Mesenchymal stem cell (in vitro differentiated cells and primary cell): ENCODE results near the gene RAB22A.
A peak's percentile ranks its signal among the peaks of the same experiment; 100 is the strongest.

Experiments
- DNase-seq: peaks from one replicate; pipeline ENCODE4 v3.0.0-alpha.2; 2013
- H2AFZ ChIP-seq: one replicate; pipeline ENCODE4 v1.6.1; 2013; ENCODE audit warnings: low read depth, mild to moderate bottlenecking, control low read depth, inconsistent platforms, low read length, moderate library complexity
- H2AK5ac ChIP-seq: 2 replicates; pipeline ENCODE4 v1.6.1; 2013; ENCODE audit warnings: low read length, moderate library complexity, mild to moderate bottlenecking, inconsistent platforms; ENCODE audit not compliant: severe bottlenecking
- H2BK120ac ChIP-seq: one replicate; pipeline ENCODE4 v1.6.1; 2013; ENCODE audit warnings: low read depth, mild to moderate bottlenecking, inconsistent platforms, low read length, moderate library complexity
- H2BK12ac ChIP-seq, 2 experiments: one replicate each; pipeline ENCODE4 v1.6.1; 2013; ENCODE audit warnings: inconsistent platforms in 2 of 2, low read length in 2 of 2, mild to moderate bottlenecking in 2 of 2, moderate library complexity in 2 of 2, control low read depth in 1 of 2
- H2BK15ac ChIP-seq: one replicate; pipeline ENCODE4 v1.6.1; 2013; ENCODE audit warnings: mild to moderate bottlenecking, low read depth, inconsistent platforms; ENCODE audit not compliant: poor library complexity, severe bottlenecking
- H2BK5ac ChIP-seq: 2 replicates; pipeline ENCODE4 v1.6.1; 2013; ENCODE audit warnings: low read depth, mild to moderate bottlenecking, low read length, control low read depth, inconsistent platforms; ENCODE audit not compliant: poor library complexity, severe bottlenecking
- H3K14ac ChIP-seq, 2 experiments: one replicate each; pipeline ENCODE4 v1.6.1; 2013; ENCODE audit warnings: inconsistent platforms in 2 of 2, low read length in 2 of 2, control low read depth in 1 of 2, mild to moderate bottlenecking in 1 of 2, moderate library complexity in 1 of 2
- H3K18ac ChIP-seq, 2 experiments: one replicate each; pipeline ENCODE4 v1.6.1; 2013; ENCODE audit warnings: inconsistent platforms in 2 of 2, low read length in 2 of 2, control low read depth in 1 of 2, low read depth in 1 of 2, mild to moderate bottlenecking in 1 of 2
- H3K23ac ChIP-seq, 2 experiments: one replicate each; pipeline ENCODE4 v1.6.1; 2013; ENCODE audit warnings: inconsistent platforms in 2 of 2, low read length in 2 of 2, mild to moderate bottlenecking in 2 of 2, moderate library complexity in 2 of 2, control low read depth in 1 of 2
- H3K27ac ChIP-seq: 2 replicates; pipeline ENCODE4 v1.5.1; 2013; ENCODE audit warnings: mild to moderate bottlenecking, moderate library complexity, low read length, control low read depth, inconsistent platforms; ENCODE audit not compliant: poor library complexity, severe bottlenecking
- H3K27me3 ChIP-seq, 2 experiments: 2 replicates each; pipeline versions ENCODE4 v1.6.1 to v1.7.0; 2013; ENCODE audit warnings: low read length in 2 of 2, mild to moderate bottlenecking in 2 of 2, moderate library complexity in 2 of 2, control low read depth in 1 of 2, inconsistent platforms in 1 of 2; ENCODE audit not compliant: control insufficient read depth in 1 of 2, insufficient read depth in 1 of 2
- H3K36me3 ChIP-seq, 2 experiments: 2 replicates each; pipeline versions ENCODE4 v1.6.1 to v1.7.0; 2013; ENCODE audit warnings: low read length in 2 of 2, control low read depth in 1 of 2, inconsistent platforms in 1 of 2, low read depth in 1 of 2, mild to moderate bottlenecking in 1 of 2; ENCODE audit not compliant: insufficient read depth in 2 of 2, control insufficient read depth in 1 of 2
- H3K4ac ChIP-seq, 2 experiments: one replicate each; pipeline ENCODE4 v1.6.1; 2013; ENCODE audit warnings: inconsistent platforms in 2 of 2, low read length in 2 of 2, mild to moderate bottlenecking in 2 of 2, moderate library complexity in 2 of 2, control low read depth in 1 of 2, low read depth in 1 of 2
- H3K4me1 ChIP-seq: 2 replicates; pipeline ENCODE4 v1.6.1; 2013; ENCODE audit warnings: low read depth, low read length, control low read depth; ENCODE audit not compliant: control insufficient read depth, insufficient read depth
- H3K4me2 ChIP-seq: 2 replicates; pipeline ENCODE4 v1.6.1; 2013; ENCODE audit warnings: low read length, mild to moderate bottlenecking, inconsistent platforms; ENCODE audit not compliant: poor library complexity, severe bottlenecking
- H3K4me3 ChIP-seq, 2 experiments: 2 replicates each; pipeline versions ENCODE4 v1.5.1 to v1.7.0; 2013; ENCODE audit warnings: low read length in 2 of 2, mild to moderate bottlenecking in 2 of 2, control low read depth in 1 of 2, low read depth in 1 of 2; ENCODE audit not compliant: insufficient read depth in 1 of 2
- H3K79me1 ChIP-seq: replicated peaks from 2 replicates; pipeline ENCODE4 v1.6.1; 2013; ENCODE audit warnings: mild to moderate bottlenecking, control low read depth, low read length, inconsistent platforms; ENCODE audit not compliant: poor library complexity, severe bottlenecking
- H3K9ac ChIP-seq: 2 replicates; pipeline ENCODE4 v1.7.0; 2013; ENCODE audit warnings: mild to moderate bottlenecking, low read length, moderate library complexity
- H3K9me3 ChIP-seq: 2 replicates; pipeline ENCODE4 v1.7.0; 2013; ENCODE audit warnings: mild to moderate bottlenecking, low read length; ENCODE audit not compliant: control insufficient read depth
- H4K8ac ChIP-seq: one replicate; pipeline ENCODE4 v1.6.1; 2013; ENCODE audit warnings: inconsistent platforms, mild to moderate bottlenecking, low read length, moderate library complexity
- H4K91ac ChIP-seq: one replicate; pipeline ENCODE4 v1.6.1; 2013; ENCODE audit warnings: mild to moderate bottlenecking, low read length, inconsistent platforms
- WGBS: methylation state at CpG from one replicate; pipeline ENCODE4 v1.1.7; 2013; ENCODE audit warnings: mixed read lengths; 5-methylcytosine and 5-hydroxymethylcytosine counted together

Gene RAB22A

DNA sequence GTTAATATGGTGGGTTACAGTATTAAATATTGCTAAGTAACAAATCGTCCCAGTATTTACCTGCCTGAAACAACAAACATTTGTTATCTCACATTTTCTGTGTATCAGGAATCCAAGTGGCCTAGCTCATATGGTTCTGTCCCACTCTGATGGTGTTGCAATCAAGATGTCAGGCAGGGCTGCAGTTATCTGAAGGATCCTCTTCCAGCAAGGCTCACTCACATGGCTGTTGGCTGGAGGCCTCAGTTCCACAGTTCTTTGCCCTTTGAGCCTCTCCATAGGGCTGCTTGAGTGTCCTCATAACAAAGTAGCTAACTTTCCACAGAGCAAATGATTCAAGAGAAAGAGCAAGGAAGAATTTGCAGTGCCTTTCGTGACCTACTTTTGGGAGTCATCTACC, 17.7 kb downstream of the RAB22A start:
- WGBS, result 83% methylated on average over 1 of the region's 2 CpGs
- H3K27me3 ChIP-seq, result no peaks in the 10 kb centered on the region

DNA sequence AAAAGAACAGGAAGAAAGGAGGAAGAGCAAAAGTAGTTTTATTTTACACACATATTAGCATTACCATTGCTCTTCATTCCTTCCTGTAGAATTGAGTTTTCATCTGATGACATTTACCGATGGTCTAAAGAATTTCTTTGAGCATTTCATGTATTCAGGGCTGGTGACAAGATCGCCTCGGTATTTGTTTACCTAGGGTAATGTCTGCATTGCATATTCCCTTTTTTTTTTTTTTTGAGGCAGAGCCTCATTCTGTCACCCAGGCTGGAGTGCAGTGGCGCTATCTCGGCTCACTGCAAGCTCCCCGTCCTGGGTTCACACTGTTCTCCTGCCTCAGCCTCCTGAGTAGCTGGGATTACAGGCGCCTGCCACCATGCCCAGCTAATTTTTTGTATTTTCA, 19.3 kb downstream of the RAB22A start:
- Histone ChIP-seq H2BK5ac (no peak overlapping the region), H3K9ac (no peak overlapping the region)

More for the DNA sequence above, 17.7 kb downstream of the RAB22A start:
- H2AFZ ChIP-seq, result no peak overlapping the region
- H3K4me2 ChIP-seq, result no peak overlapping the region
- H3K18ac ChIP-seq, result no peak overlapping the region
- no peak overlapping the region for H2AK5ac ChIP-seq
- no peak overlapping the region for H4K8ac ChIP-seq
- H3K9me3 ChIP-seq, result no peaks in the 10 kb centered on the region
- no peak overlapping the region for H2BK5ac ChIP-seq
- DNase-seq, result peak; percentile 30
- no peaks in the 10 kb centered on the region for H3K4me1 ChIP-seq
- no peak overlapping the region for H3K4me3 ChIP-seq
- no peak overlapping the region for H3K14ac ChIP-seq
- H3K23ac ChIP-seq, result no peak overlapping the region
- no peak overlapping the region for H3K27ac ChIP-seq
- H2BK120ac ChIP-seq, result no peak overlapping the region
- no peak overlapping the region for H4K91ac ChIP-seq
- H2BK15ac ChIP-seq, result no peak overlapping the region
- no peak overlapping the region for H3K4ac ChIP-seq
- peaks cover 12% of the 10 kb centered on the region for H3K79me1 ChIP-seq
- no peak overlapping the region for H2BK12ac ChIP-seq
- peaks cover 1 to 8% of the 10 kb centered on the region in 2 experiments for H3K36me3 ChIP-seq
- no peak overlapping the region for H3K9ac ChIP-seq

DNA sequence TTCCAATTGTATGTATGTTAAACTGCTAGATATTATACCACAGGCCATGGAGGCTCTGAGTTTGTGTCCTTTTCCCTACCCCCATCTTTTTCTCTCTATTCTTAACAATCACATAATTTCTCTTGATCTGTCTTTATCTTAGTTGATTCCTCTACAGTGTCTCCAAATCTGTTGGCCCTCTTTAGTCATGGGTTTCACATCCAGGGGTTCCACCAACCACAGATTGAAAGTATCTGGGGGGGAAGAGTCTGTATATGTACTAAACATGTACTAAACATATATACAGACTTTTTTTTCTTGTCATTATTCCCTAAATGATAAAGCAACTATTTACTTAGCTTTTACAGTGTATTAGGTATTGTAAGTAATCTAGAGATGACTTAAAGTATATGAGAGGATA, 20.2 kb downstream of the RAB22A start:
- no peak overlapping the region for H3K4ac ChIP-seq
- no peak for DNase-seq
- H2AK5ac ChIP-seq, result no peak overlapping the region

More for the DNA sequence above, 19.3 kb downstream of the RAB22A start:
- DNase-seq, result peak; percentile 19
- no peaks in the 10 kb centered on the region for H3K4me1 ChIP-seq
- no peak overlapping the region for H2BK12ac ChIP-seq
- no peaks in the 10 kb centered on the region for H3K9me3 ChIP-seq
- no peak overlapping the region for H3K4me2 ChIP-seq
- no peak overlapping the region for H4K8ac ChIP-seq
- no peaks in the 10 kb centered on the region for H3K27me3 ChIP-seq
- H4K91ac ChIP-seq, result no peak overlapping the region
- H3K27ac ChIP-seq, result no peak overlapping the region
- peaks cover 16% of the 10 kb centered on the region for H3K79me1 ChIP-seq
- WGBS, result 69% methylated on average over 7 of the region's 7 CpGs
- no peak overlapping the region for H2AFZ ChIP-seq
- H3K4ac ChIP-seq, result no peak overlapping the region
- no peak overlapping the region for H2BK120ac ChIP-seq
- no peak overlapping the region for H2BK15ac ChIP-seq
- no peak overlapping the region for H2AK5ac ChIP-seq
- H3K18ac ChIP-seq, result no peak overlapping the region
- no peak overlapping the region for H3K4me3 ChIP-seq
- H3K36me3 ChIP-seq, result peaks cover 2 to 8% of the 10 kb centered on the region in 2 experiments
- no peak overlapping the region for H3K14ac ChIP-seq
- H3K23ac ChIP-seq, result no peak overlapping the region

DNA sequence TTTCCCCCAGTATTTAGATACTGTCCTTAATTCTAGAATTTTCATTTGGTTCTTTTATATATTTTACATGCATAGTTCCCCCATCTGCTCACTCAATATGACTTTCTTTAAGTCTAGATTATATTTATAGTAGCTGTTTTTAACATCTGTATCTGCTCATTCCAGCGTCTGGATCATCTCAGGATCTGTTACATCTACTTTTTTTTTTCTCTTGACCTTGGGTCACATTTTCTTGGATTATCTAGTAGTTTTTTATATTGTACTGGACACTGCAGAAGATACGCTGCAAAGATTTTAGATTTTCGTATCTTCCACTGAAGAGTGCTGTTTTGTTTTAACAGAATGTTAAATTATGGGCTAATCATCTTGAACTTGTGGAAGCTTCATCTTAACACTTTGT, 20.7 kb downstream of the RAB22A start:
- Histone ChIP-seq H3K4ac (no peak overlapping the region), H3K18ac (no peak overlapping the region), H4K8ac (no peak overlapping the region), H3K27me3 (no peaks in the 10 kb centered on the region), H2BK15ac (no peak overlapping the region), H3K36me3 (peaks cover 2 to 8% of the 10 kb centered on the region in 2 experiments), H2BK5ac (no peak overlapping the region), H2BK120ac (no peak overlapping the region), H2AFZ (no peak overlapping the region), H3K14ac (no peak overlapping the region), H2BK12ac (no peak overlapping the region), H3K4me3 (no peak overlapping the region), H3K4me1 (no peaks in the 10 kb centered on the region), H3K79me1 (peaks cover 19% of the 10 kb centered on the region), H3K4me2 (no peak overlapping the region), H3K9me3 (no peaks in the 10 kb centered on the region), H3K23ac (no peak overlapping the region), H4K91ac (no peak overlapping the region), H3K27ac (no peak overlapping the region), H3K9ac (no peak overlapping the region), H2AK5ac (no peak overlapping the region)
- peak; percentile 24 for DNase-seq
- WGBS, result 96% methylated on average over 2 of the region's 3 CpGs

More for the DNA sequence above, 20.2 kb downstream of the RAB22A start:
- Histone ChIP-seq H2BK15ac (no peak overlapping the region), H3K9ac (no peak overlapping the region), H3K4me3 (no peak overlapping the region), H4K8ac (no peak overlapping the region), H3K18ac (no peak overlapping the region), H3K36me3 (peaks cover 2 to 8% of the 10 kb centered on the region in 2 experiments), H3K23ac (no peak overlapping the region), H3K14ac (no peak overlapping the region), H3K4me1 (no peaks in the 10 kb centered on the region), H3K27me3 (no peaks in the 10 kb centered on the region), H3K9me3 (no peaks in the 10 kb centered on the region), H3K4me2 (no peak overlapping the region), H3K79me1 (peaks cover 17% of the 10 kb centered on the region), H2AFZ (no peak overlapping the region), H2BK12ac (no peak overlapping the region), H4K91ac (no peak overlapping the region), H3K27ac (no peak overlapping the region), H2BK120ac (no peak overlapping the region), H2BK5ac (no peak overlapping the region)
